OCI-LY3 (cell line): ENCODE results near the gene TIAL1.

Source experiments
- H2AFZ ChIP-seq: fragments of 200-600, 300-600 bp; shearing (Covaris generic); 2 replicates; pipeline ENCODE4 v1.6.0; 2014; ENCODE audit warnings: antibody characterized with exemption, low read depth, low read length
- H3K27ac ChIP-seq: fragments of 200-600, 300-600 bp; sonication (generic); 2 replicates; pipeline ENCODE4 v1.5.1; 2014; ENCODE audit warnings: mild to moderate bottlenecking, low read length, moderate library complexity, mixed read lengths
- H3K27me3 ChIP-seq: fragments of 200-600, 300-600 bp; sonication (generic); 2 replicates; pipeline ENCODE4 v1.6.1; 2014; ENCODE audit warnings: low read depth, low read length, mixed read lengths
- H3K36me3 ChIP-seq: fragments of 200-600, 300-600 bp; sonication (generic); replicated peaks from 2 replicates; pipeline ENCODE3; 2014; ENCODE audit warnings: low read depth, low read length, mixed read lengths
- H3K4me1 ChIP-seq: fragments of 300-600, 200-600 bp; sonication (generic); 2 replicates; pipeline ENCODE4 v1.6.1; 2014; ENCODE audit warnings: low read length, mixed read lengths
- H3K4me2 ChIP-seq: fragments of 200-600, 300-600 bp; sonication (generic); 2 replicates; pipeline ENCODE4 v1.6.1; 2014; ENCODE audit warnings: low read length, mixed read lengths
- H3K4me3 ChIP-seq: fragments of 300-600, 200-600 bp; sonication (generic); 2 replicates; pipeline ENCODE4 v1.5.1; 2014; ENCODE audit warnings: antibody characterized with exemption, mild to moderate bottlenecking, low read length, moderate library complexity
- H3K79me2 ChIP-seq: fragments of 300-600, 200-600 bp; shearing (Covaris generic); 2 replicates; pipeline ENCODE4 v1.6.1; 2014; ENCODE audit warnings: mild to moderate bottlenecking, low read length, mixed read lengths
- H3K9ac ChIP-seq: fragments of 300-600, 200-600 bp; shearing (Covaris generic); 2 replicates; pipeline ENCODE4 v1.6.0; 2014; ENCODE audit warnings: mild to moderate bottlenecking, low read length, moderate library complexity
- H3K9me3 ChIP-seq: fragments of 200-600, 300-600 bp; shearing (Covaris generic); 2 replicates; pipeline ENCODE4 v1.6.1; 2014; ENCODE audit warnings: low read length, mixed read lengths; ENCODE audit not compliant: insufficient read depth
- H4K20me1 ChIP-seq: fragments of 200-600, 300-600 bp; sonication (generic); 2 replicates; pipeline ENCODE4 v1.6.1; 2016; ENCODE audit warnings: low read length, mixed read lengths; ENCODE audit not compliant: insufficient read depth
- EZH2phosphoT487 ChIP-seq: fragments of 200-600 bp; shearing (Covaris generic); IDR thresholded peaks from 2 replicates; pipeline ENCODE4 v1.6.1; 2018; ENCODE audit warnings: antibody characterized with exemption, mixed run types, low read depth
- TF ChIP-seq, protein P1 (sequence below): fragments of 200-600, 300-600 bp; sonication (generic); IDR thresholded peaks from 2 replicates; pipeline ENCODE4 v1.5.1; 2014; ENCODE audit warnings: antibody characterized with exemption, low read length, low read depth

Gene TIAL1

GRCh38 chr10:119545310-119545709, 51.5 kb downstream of the TIAL1 start:
- Histone ChIP-seq H3K27me3 (peaks cover 15% of the 10 kb centered on the region; the same call in 1 of the 2 replicates), H3K9me3 (no peaks in the 10 kb centered on the region)

DNA sequence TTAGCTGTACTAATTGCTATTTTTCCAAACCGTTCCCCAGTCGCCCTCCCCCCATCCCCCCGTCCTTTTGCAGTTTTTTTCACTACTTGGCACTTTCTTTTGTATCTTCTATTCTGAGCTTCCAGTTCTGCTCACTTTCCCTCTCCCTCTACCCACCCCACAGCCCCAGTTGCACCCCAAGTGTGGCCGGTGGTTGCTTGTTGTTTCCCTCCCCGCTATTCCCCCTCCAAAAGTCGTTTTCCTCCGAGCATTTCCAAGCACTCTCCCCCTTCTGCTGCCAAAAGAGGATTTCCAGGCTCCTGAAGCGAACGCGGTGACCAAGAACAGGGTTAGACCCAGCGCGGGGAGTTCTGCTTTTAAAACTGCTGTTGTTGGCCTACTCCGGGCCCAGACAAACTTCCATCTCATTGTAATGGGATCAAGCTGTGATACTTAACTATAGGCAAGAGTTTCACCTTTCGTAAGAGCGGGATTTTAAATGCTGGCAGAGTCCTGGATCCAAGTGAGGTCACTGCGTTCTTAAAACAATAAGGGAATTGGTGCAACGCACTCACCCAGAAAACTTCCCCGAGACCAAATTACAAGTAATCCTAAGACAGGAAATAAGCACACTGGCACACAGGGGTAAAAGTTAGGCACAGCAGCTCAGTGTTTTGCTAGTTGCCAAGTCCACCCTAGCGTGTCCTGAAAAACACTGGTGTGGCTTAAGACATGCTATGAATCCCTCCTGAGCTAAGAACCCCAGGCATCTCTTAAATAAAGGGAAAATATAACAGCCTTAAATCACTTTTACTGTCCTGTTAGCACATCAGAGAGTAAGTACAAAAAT, 52.7 kb downstream of the TIAL1 start:
- Histone ChIP-seq H3K27me3 (peaks cover 8% of the 10 kb centered on the region; the same call in 1 of the 2 replicates), H3K4me3 (peak overlapping the region; percentile 97), H2AFZ (no peak overlapping the region; the same call in 1 of the 2 replicates), H3K9me3 (no peaks in the 10 kb centered on the region), H3K36me3 (no peaks in the 10 kb centered on the region), H3K4me2 (peak overlapping the region; percentile 93), H4K20me1 (peaks cover 21% of the 10 kb centered on the region), H3K4me1 (peaks cover 21% of the 10 kb centered on the region), H3K79me2 (peaks cover 34% of the 10 kb centered on the region), H3K9ac (peak overlapping the region; percentile 91; the same call in 1 of the 2 replicates), H3K27ac (no peak overlapping the region)
- no peak for TF ChIP-seq EZH2phosphoT487
- TF ChIP-seq, protein P1, sequence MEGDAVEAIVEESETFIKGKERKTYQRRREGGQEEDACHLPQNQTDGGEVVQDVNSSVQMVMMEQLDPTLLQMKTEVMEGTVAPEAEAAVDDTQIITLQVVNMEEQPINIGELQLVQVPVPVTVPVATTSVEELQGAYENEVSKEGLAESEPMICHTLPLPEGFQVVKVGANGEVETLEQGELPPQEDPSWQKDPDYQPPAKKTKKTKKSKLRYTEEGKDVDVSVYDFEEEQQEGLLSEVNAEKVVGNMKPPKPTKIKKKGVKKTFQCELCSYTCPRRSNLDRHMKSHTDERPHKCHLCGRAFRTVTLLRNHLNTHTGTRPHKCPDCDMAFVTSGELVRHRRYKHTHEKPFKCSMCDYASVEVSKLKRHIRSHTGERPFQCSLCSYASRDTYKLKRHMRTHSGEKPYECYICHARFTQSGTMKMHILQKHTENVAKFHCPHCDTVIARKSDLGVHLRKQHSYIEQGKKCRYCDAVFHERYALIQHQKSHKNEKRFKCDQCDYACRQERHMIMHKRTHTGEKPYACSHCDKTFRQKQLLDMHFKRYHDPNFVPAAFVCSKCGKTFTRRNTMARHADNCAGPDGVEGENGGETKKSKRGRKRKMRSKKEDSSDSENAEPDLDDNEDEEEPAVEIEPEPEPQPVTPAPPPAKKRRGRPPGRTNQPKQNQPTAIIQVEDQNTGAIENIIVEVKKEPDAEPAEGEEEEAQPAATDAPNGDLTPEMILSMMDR = no peak

More at GRCh38 chr10:119545310-119545709, 51.5 kb downstream of the TIAL1 start:
- H2AFZ ChIP-seq = no peak overlapping the region
- H3K36me3 ChIP-seq = no peaks in the 10 kb centered on the region
- peaks cover 22% of the 10 kb centered on the region for H3K79me2 ChIP-seq
- H3K27ac ChIP-seq = no peak overlapping the region
- TF ChIP-seq, protein P1 = no peak
- TF ChIP-seq EZH2phosphoT487 = no peak
- H3K9ac ChIP-seq = no peak overlapping the region
- peaks cover 12% of the 10 kb centered on the region for H4K20me1 ChIP-seq
- peaks cover 8% of the 10 kb centered on the region for H3K4me1 ChIP-seq
- H3K4me3 ChIP-seq = no peak overlapping the region
- H3K4me2 ChIP-seq = no peak overlapping the region

DNA sequence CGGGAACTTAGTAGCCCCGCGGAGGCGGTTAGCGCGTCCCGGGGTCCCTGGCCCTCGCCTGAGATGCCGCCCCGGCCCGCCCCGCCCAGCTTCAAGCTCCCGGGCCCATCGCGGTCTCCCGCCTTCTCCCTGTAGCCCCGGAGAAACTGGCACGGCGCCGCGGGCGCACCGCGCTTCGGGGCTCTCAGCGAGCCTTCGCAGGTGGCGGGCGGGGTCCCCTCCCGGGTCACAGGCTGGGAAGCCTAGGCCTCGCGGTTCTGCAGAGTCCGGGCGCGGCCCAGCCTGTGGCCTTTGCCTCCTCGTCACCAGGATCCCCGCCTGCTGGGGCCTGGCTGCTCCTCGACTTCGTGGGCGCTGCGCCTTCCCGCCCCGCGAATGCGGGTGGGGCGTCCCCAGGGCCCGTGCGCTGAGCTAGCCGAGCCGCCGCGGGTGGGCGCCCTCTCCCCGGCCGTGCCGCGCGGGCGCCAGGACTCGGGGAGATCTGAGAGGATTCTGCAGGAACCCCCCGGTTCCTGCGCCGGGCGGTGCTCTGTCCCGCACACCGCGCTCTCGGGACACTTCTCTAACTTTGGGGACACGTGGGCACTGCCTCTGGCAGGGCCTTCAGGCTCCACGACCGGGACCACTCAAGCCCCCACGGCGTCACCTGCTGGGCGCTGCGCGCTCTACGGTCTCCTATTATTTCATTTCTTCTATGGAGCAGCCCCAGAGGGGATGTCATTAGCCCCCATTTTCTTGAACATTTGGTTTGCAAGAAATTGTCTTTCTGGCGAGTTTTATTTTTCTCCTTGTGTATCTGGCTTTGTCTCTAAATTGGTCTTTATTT, 53.6 kb downstream of the TIAL1 start:
- no peaks in the 10 kb centered on the region for H3K36me3 ChIP-seq
- peak overlapping the region; percentile 97 for H3K4me3 ChIP-seq
- peak overlapping the region; percentile 93 for H3K4me2 ChIP-seq
- peaks cover 3% of the 10 kb centered on the region; the same call in 1 of the 2 replicates for H3K27me3 ChIP-seq
- H2AFZ ChIP-seq = peak overlapping the region; percentile 31; the same call in 1 of the 2 replicates
- peak overlapping the region; percentile 91 for H3K9ac ChIP-seq
- H3K4me1 ChIP-seq = peaks cover 29% of the 10 kb centered on the region
- H3K9me3 ChIP-seq = no peaks in the 10 kb centered on the region
- peaks cover 29% of the 10 kb centered on the region for H4K20me1 ChIP-seq
- TF ChIP-seq, protein P1 = peak; percentile 73
- no peak for TF ChIP-seq EZH2phosphoT487
- H3K79me2 ChIP-seq = peaks cover 43% of the 10 kb centered on the region
- peak overlapping the region; percentile 63 for H3K27ac ChIP-seq
